Measurements from ENCODE around the gene CDK6.

Gene CDK6

GRCh38 chr7:92588561-92588960 lies 247.8 kb downstream of the CDK6 start:
- DNase-seq (ENCODE audit: low spot score): no peak
- Histone ChIP-seq H3K4me3 (ENCODE audit: severe bottlenecking) (peak overlapping the region; percentile 84), H3K27me3 (ENCODE audit: insufficient read depth, poor library complexity, severe bottlenecking) (no peaks in the 10 kb centered on the region)

GRCh38 chr7:92586841-92587240 lies 249.5 kb downstream of the CDK6 start:
- Histone ChIP-seq H3K27ac (ENCODE audit: poor library complexity, severe bottlenecking) (no peak overlapping the region), H3K4me1 (ENCODE audit: insufficient read depth, poor library complexity, severe bottlenecking) (peaks cover 24% of the 10 kb centered on the region), H3K9me3 (ENCODE audit: severe bottlenecking) (no peaks in the 10 kb centered on the region), H3K27me3 (ENCODE audit: insufficient read depth, poor library complexity, severe bottlenecking) (no peaks in the 10 kb centered on the region), H3K4me3 (ENCODE audit: severe bottlenecking) (no peak overlapping the region), H3K36me3 (ENCODE audit: low read depth) (peaks cover 32% of the 10 kb centered on the region)
- TF ChIP-seq CTCF (IDR thresholded peaks at IDR 0.05; ENCODE audit: poor library complexity, severe bottlenecking): no peak
- ATAC-seq (ENCODE audit: low read depth) (no peak), DNase-seq (ENCODE audit: low spot score) (no peak)

More at GRCh38 chr7:92588561-92588960, 247.8 kb downstream of the CDK6 start:
- H3K4me1 ChIP-seq (ENCODE audit: insufficient read depth, poor library complexity, severe bottlenecking): peaks cover 24% of the 10 kb centered on the region
- no peaks in the 10 kb centered on the region for H3K9me3 ChIP-seq (ENCODE audit: severe bottlenecking)
- no peak overlapping the region for H3K27ac ChIP-seq (ENCODE audit: poor library complexity, severe bottlenecking)
- no peak for TF ChIP-seq CTCF (IDR thresholded peaks at IDR 0.05; ENCODE audit: poor library complexity, severe bottlenecking)
- peaks cover 32% of the 10 kb centered on the region for H3K36me3 ChIP-seq (ENCODE audit: low read depth)
- no peak for ATAC-seq (ENCODE audit: low read depth)

- Histone ChIP-seq H3K27me3 (ENCODE audit: insufficient read depth, poor library complexity, severe bottlenecking) (no peaks in the 10 kb centered on the region), H3K4me1 (ENCODE audit: insufficient read depth, poor library complexity, severe bottlenecking) (peaks cover 24% of the 10 kb centered on the region), H3K27ac (ENCODE audit: poor library complexity, severe bottlenecking) (no peak overlapping the region), H3K4me3 (ENCODE audit: severe bottlenecking) (no peak overlapping the region), H3K36me3 (ENCODE audit: low read depth) (peaks cover 35% of the 10 kb centered on the region), H3K9me3 (ENCODE audit: severe bottlenecking) (no peaks in the 10 kb centered on the region)
- ATAC-seq (ENCODE audit: low read depth): no peak
- no peak for DNase-seq (ENCODE audit: low spot score)
- no peak for TF ChIP-seq CTCF (IDR thresholded peaks at IDR 0.05; ENCODE audit: poor library complexity, severe bottlenecking)
These were observed 250.0 kb downstream of the CDK6 start for GRCh38 chr7:92586403-92586802.

- ATAC-seq (ENCODE audit: low read depth): peak; percentile 26; the same call in 1 of the 3 replicates
- H3K27me3 ChIP-seq (ENCODE audit: insufficient read depth, poor library complexity, severe bottlenecking): no peaks in the 10 kb centered on the region
- H3K4me3 ChIP-seq (ENCODE audit: severe bottlenecking): no peak overlapping the region
- peaks cover 24% of the 10 kb centered on the region for H3K4me1 ChIP-seq (ENCODE audit: insufficient read depth, poor library complexity, severe bottlenecking)
- no peaks in the 10 kb centered on the region for H3K9me3 ChIP-seq (ENCODE audit: severe bottlenecking)
- no peak for TF ChIP-seq CTCF (IDR thresholded peaks at IDR 0.05; ENCODE audit: poor library complexity, severe bottlenecking)
- peaks cover 50% of the 10 kb centered on the region for H3K36me3 ChIP-seq (ENCODE audit: low read depth)
- H3K27ac ChIP-seq (ENCODE audit: poor library complexity, severe bottlenecking): no peak overlapping the region
- no peak for DNase-seq (ENCODE audit: low spot score)
These were observed 251.4 kb downstream of the CDK6 start for GRCh38 chr7:92584953-92585352.

- no peaks in the 10 kb centered on the region for H3K9me3 ChIP-seq (ENCODE audit: severe bottlenecking)
- H3K4me1 ChIP-seq (ENCODE audit: insufficient read depth, poor library complexity, severe bottlenecking): peaks cover 24% of the 10 kb centered on the region
- H3K36me3 ChIP-seq (ENCODE audit: low read depth): peaks cover 64% of the 10 kb centered on the region
- no peak overlapping the region for H3K27ac ChIP-seq (ENCODE audit: poor library complexity, severe bottlenecking)
- DNase-seq (ENCODE audit: low spot score) (no peak), ATAC-seq (ENCODE audit: low read depth) (no peak)
- H3K27me3 ChIP-seq (ENCODE audit: insufficient read depth, poor library complexity, severe bottlenecking): no peaks in the 10 kb centered on the region
- H3K4me3 ChIP-seq (ENCODE audit: severe bottlenecking): no peak overlapping the region
- TF ChIP-seq CTCF (IDR thresholded peaks at IDR 0.05; ENCODE audit: poor library complexity, severe bottlenecking): no peak
These were observed 253.4 kb downstream of the CDK6 start for GRCh38 chr7:92582948-92583347.
